ENCODE results near the gene PHKB.
"Not testable (repeated sequence)": the region's sequence is repeated elsewhere in the genome, so short reads cannot be mapped to it uniquely, and the experiment has no call there.

Gene PHKB

GRCh38 chr16:47511882-47512281, 50.8 kb downstream of the PHKB start:
- no peak for DNase-seq

GRCh38 chr16:47519037-47519436, 57.9 kb downstream of the PHKB start:
- DNase-seq = no peak

- DNase-seq = no peak
Observed at GRCh38 chr16:47519546-47519945, 58.4 kb downstream of the PHKB start.

DNA sequence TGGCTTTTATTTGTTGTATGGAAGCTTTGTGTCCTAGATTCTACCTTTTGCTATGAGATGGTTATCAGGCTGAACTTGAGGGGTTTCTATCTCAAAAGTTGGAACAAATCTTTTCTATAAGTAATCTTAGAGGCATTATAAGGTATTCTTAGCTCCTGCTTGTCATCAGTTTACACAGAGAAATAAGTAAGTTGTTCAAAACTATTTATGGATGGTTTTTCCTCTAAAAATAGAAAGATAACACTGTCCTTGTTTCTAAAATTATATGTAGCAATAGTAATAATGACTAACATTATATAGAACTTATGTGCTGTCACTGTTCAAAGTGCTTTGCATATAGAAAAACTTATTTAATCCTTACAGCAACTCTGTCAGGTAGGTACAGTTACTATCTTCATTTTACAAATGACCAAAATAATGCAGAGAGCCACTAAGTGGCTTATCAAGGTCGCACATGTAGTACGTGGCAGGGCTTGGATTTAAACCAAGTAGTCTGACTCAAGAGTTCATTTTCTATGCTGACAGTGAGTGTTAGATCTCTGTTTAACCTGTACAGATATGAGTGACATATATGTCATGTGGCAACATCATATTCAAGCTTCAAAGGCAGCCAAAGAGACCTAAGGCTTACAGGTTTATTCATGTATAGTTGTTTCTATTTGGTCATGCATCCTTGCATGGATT, 59.0 kb downstream of the PHKB start:
- DNase-seq = no peak

DNA sequence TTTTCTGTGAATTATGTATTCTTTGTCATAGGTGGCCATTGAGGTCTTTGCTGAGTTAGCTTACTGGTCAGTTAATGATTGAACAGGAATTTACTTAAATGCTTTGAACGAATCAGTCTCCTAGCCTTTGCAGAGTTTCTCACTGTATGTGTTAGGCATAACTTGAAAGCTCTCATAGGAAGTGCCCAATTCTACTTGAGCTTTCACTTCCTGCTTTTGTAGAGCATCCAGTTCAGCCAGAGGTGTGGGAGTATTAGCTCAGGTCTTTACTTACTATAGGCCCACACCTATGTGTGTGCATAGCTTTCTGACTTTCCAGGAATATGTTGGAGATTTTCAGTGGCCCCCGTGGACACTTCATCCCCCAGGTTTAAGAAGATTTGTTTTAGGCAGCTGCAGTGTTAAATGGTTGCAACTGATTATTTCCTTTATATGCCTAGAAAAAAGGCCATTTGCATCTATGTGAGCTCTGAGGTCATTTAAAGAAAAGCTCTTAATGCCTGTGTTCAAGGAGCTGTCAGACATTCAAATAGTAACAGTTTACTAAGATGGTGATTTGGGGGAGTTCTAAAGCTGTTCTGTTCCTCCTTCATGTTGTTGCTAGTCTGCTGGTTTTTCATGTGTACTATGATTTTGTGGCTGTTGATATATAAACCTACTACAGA, 62.3 kb downstream of the PHKB start:
- DNase-seq = no peak

DNA sequence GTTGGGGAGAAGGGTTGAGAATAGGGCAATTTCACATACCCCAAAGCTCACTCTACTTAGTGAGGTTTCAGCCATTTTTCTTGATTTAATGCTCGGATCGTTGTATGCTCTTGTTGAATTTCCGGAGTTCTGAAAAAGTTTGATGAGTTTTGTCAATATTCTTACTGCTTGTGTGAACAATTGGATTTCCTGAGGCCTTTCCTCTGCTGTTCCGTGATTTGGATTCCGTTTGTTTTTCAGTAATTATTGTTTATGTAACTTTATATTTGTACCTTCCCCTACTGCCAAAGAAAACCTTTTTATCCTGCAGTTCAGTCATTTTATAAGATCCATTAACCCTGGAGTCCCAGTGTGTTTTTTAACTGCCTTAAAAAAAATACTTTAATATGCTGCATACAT, 62.9 kb downstream of the PHKB start:
- DNase-seq = no peak

DNA sequence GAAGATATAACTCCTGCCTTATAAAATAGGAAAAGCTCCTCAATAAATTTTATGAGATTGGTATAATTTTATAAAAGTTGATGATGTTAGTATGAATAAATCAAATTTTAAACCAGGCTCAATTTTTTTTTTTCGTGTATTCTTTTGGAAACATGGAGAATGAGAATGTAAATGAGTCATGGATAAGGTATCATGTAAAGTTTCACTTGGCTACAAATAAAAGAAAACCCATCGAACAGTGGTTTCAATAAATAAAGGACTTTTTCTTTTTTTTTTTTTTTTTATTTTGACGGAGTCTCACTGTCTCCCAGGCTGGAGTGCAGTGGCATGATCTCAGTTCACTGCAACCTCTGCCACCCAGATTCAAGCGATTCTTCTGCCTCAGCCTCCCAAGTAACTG, 67.3 kb downstream of the PHKB start:
- no peak for DNase-seq

DNA sequence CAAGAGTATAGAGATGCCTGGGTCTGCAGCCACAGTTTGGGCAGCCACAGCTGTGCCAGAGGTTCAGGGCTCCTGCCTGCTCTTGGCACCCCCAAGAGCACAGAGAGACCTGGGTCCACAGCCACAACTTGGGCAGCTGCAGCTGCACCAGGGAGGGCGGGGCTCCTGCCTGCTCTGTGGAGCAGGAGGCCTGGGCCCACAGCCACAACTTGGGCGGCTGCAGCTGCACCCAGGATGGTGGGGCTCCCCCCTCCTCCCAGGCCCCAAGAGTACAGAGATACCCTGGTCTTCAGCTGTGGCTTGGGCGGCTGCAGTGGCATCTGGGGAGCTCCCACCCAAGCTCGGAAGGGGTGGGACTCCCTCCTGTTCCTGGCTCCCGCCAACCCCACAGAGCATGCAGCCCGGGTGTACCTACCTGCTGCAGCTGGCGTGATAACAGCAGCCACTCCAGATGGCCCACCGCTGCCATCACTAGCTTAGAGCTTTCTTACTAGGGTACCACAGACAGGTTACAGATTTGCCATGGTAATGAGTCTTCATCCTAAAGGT, 72.7 kb downstream of the PHKB start:
- DNase-seq = no peak

DNA sequence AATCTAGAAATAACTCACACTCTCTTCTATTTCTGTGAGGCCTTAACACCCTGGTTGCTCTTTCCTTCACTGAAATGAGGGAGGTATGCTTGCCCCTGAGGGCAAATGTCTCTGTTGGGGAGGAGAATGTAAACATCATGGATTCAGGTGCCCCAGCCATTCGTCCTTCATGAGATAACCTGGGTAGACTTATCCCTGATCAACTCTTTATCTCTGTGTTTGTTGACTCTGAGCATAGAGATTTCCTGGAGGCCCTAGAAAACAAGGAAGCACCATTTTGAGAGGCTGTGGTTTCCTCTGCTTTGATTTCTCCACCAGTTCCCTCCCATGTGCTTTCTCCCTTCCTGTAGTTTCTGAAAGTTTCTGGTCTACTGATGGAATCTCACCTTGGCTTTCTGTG, 77.3 kb downstream of the PHKB start:
- DNase-seq = no peak

- DNase-seq = not testable (repeated sequence)
Observed at GRCh38 chr16:47539707-47540670, 78.9 kb downstream of the PHKB start.

- DNase-seq = not testable (repeated sequence)
Observed at GRCh38 chr16:47541135-47541534, 80.0 kb downstream of the PHKB start.

GRCh38 chr16:47544255-47544654, 83.1 kb downstream of the PHKB start:
- not testable (repeated sequence) for DNase-seq

DNA sequence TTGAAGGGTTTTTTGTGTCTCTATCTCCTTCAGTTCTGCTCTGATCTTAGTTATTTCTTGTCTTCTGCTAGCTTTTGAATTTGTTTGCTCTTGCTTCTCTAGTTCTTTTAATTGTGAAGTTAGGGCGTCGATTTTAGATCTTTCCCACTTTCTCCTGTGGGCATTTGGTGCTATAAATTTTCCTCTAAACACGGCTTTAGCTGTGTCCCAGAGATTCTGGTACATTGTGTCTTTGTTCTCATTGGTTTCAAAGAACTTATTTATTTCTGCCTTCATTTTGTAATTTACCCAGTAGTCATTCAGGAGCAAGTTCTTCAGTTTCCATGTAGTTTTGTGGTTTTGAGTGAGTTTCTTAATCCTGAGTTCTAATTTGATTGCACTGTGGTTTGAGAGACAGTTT, 90.1 kb downstream of the PHKB start:
- not testable (repeated sequence) for DNase-seq

DNA sequence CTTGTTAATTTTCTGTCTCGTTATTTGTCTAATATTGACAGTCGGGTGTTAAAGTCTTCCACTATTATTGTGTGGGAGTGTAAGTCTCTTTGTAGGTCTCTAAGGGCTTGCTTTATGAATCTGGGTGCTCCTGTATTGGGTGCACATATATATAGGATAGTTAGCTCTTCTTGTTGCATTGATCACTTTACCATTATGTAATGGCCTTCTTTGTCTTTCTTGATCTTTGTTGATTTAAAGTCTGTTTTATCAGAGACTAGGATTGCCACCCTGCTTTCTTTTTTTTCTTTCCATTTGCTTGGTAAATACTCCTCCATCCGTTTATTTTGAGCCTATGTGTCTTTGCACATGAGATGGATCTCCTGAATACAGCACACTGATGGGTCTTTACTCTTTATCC, 90.6 kb downstream of the PHKB start:
- DNase-seq = not testable (repeated sequence)

GRCh38 chr16:47553853-47554564, 92.9 kb downstream of the PHKB start:
- DNase-seq = no peak

DNA sequence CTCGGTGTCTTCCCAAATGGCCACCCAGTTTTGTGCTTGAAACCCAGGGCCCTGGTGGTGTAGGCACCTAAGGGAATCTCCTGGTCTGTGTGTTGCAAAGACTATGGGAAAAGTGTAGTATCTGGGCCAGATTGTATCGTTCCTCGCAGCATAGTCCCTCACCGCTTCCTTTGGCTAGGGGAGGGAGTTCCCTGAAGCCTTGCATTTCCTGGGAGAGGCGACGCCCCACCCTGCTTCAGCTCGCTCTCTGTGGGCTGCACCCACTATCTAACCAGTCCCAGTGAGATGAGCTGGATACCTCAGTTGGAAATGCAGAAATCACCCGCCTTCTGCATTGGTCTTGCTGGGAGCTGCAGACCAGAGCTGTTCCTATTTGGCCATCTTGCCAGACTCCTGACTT, 93.5 kb downstream of the PHKB start:
- DNase-seq = not testable (repeated sequence)

GRCh38 chr16:47561286-47561685, 100.2 kb downstream of the PHKB start:
- no peak for DNase-seq

GRCh38 chr16:47562366-47562765, 101.2 kb downstream of the PHKB start:
- DNase-seq = no peak

DNA sequence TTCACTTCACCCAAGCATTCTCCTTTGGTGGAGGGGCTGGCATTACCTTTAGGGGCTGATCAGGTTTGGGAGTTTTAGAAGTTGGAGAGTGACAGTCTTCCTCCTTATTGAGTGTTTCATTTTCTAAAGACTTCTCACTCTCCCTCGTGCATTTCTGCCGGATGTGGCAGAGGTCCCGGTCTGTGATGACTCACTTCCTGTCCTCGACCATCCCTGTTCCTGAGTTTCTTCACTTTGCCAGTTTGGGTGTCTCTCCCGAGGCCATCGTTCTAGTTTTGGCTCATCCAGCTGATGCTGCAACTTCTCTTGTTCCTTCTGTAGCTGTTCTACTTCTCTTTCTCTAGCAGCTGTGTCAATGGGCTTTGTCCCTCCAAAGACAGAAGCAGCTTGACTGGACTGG, 104.3 kb downstream of the PHKB start:
- no peak for DNase-seq

- no peak for DNase-seq
Observed at GRCh38 chr16:47567321-47567720, 106.2 kb downstream of the PHKB start.

DNA sequence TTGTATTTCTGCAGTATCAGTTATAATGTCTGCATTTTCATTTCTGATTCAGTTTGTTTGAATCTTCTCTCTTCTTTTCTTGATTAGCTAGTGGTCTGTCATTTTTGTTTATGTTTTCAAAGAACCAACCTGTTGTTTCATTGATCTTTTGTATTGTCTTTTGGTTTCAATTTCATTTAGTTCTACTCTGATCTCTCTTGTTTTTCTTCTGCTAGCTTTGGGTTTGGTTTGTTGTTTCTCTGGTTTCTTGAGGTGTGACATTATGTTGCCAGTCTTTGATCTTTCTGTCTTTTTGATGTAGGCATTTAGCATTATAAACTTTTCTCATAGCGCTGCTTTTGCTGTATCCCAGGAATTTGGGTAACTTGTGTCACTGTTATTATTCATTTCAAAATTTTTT, 107.2 kb downstream of the PHKB start:
- DNase-seq = no peak

DNA sequence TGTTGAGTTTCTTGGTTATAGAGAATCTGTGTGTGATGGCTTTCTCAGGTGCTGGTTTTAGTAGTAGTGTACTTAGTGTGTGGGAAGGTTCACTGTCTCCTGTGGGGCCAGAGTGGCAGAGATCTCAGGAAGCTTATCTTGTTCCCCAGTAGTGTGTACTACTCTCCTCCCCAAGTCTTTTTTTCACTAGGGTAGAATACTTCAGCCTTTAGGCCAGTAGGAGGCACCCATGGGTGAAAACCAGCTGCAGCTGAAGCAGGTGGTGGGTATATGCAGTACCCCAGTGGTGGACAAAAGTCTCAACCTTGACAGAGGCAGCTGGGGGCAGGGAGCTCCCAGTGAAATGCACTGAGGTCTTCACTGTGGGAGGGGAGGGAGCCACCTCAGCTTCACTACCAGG, 109.9 kb downstream of the PHKB start:
- no peak for DNase-seq

GRCh38 chr16:47571711-47572110, 110.6 kb downstream of the PHKB start:
- no peak for DNase-seq
